ENCODE data around the gene AGPS. TPM values are rescaled to one million over a fixed set of nuclear protein-coding genes. Genes with fewer than 3 reads are reported as not detected.

AGPS gene
- total and polyA plus RNA-seq, 4 donors: 6.3 to 46.9 (median 18.3) TPM

DNA sequence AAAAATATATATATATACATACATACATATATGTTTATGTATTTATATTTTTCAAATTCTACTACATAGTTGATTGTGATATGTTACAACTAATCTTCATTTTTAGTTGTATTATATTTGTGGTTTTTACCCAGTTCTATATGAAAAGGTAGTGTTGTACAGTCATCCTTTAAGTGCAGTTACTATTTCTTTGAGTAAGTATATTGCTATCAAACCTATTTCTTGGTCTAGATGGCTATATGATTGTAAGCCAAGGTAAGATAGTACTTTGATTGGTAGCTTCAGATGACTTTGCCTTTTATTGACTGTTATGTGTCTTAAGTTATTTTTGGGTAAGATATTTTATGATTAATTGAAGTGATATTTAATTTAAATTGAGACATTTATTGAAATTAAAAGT, 89.6 kb downstream of the AGPS start:
- TF ChIP-seq FOXA2 (IDR thresholded peaks at IDR 0.05) (no peak), TAF1 (conservative IDR thresholded peaks at IDR 0.05) (no peak), YY1 (IDR thresholded peaks at IDR 0.05) (no peak), JUND (IDR thresholded peaks at IDR 0.05) (no peak), HNF4A (conservative IDR thresholded peaks at IDR 0.05) (no peak), NR2F2 (IDR thresholded peaks at IDR 0.05) (no peak), GABPA (IDR thresholded peaks at IDR 0.05 in 1 of 2, conservative IDR thresholded peaks at IDR 0.05 in 1 of 2) (no peak), RXRA (IDR thresholded peaks at IDR 0.05) (no peak), HNF4G (IDR thresholded peaks at IDR 0.05) (no peak), EGR1 (IDR thresholded peaks at IDR 0.05; ENCODE audit: low read depth in 2 of 2) (no peak), FOXA1 (IDR thresholded peaks at IDR 0.05) (no peak), SP1 (IDR thresholded peaks at IDR 0.05) (no peak)
- TF ChIP-seq, protein P1, sequence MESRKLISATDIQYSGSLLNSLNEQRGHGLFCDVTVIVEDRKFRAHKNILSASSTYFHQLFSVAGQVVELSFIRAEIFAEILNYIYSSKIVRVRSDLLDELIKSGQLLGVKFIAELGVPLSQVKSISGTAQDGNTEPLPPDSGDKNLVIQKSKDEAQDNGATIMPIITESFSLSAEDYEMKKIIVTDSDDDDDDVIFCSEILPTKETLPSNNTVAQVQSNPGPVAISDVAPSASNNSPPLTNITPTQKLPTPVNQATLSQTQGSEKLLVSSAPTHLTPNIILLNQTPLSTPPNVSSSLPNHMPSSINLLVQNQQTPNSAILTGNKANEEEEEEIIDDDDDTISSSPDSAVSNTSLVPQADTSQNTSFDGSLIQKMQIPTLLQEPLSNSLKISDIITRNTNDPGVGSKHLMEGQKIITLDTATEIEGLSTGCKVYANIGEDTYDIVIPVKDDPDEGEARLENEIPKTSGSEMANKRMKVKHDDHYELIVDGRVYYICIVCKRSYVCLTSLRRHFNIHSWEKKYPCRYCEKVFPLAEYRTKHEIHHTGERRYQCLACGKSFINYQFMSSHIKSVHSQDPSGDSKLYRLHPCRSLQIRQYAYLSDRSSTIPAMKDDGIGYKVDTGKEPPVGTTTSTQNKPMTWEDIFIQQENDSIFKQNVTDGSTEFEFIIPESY (IDR thresholded peaks at IDR 0.05): no peak
- TF ChIP-seq, protein P2, sequence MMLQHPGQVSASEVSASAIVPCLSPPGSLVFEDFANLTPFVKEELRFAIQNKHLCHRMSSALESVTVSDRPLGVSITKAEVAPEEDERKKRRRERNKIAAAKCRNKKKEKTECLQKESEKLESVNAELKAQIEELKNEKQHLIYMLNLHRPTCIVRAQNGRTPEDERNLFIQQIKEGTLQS (IDR thresholded peaks at IDR 0.05): no peak
- TF ChIP-seq, protein P3, sequence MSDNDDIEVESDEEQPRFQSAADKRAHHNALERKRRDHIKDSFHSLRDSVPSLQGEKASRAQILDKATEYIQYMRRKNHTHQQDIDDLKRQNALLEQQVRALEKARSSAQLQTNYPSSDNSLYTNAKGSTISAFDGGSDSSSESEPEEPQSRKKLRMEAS (IDR thresholded peaks at IDR 0.05): no peak
- TF ChIP-seq, protein P4, sequence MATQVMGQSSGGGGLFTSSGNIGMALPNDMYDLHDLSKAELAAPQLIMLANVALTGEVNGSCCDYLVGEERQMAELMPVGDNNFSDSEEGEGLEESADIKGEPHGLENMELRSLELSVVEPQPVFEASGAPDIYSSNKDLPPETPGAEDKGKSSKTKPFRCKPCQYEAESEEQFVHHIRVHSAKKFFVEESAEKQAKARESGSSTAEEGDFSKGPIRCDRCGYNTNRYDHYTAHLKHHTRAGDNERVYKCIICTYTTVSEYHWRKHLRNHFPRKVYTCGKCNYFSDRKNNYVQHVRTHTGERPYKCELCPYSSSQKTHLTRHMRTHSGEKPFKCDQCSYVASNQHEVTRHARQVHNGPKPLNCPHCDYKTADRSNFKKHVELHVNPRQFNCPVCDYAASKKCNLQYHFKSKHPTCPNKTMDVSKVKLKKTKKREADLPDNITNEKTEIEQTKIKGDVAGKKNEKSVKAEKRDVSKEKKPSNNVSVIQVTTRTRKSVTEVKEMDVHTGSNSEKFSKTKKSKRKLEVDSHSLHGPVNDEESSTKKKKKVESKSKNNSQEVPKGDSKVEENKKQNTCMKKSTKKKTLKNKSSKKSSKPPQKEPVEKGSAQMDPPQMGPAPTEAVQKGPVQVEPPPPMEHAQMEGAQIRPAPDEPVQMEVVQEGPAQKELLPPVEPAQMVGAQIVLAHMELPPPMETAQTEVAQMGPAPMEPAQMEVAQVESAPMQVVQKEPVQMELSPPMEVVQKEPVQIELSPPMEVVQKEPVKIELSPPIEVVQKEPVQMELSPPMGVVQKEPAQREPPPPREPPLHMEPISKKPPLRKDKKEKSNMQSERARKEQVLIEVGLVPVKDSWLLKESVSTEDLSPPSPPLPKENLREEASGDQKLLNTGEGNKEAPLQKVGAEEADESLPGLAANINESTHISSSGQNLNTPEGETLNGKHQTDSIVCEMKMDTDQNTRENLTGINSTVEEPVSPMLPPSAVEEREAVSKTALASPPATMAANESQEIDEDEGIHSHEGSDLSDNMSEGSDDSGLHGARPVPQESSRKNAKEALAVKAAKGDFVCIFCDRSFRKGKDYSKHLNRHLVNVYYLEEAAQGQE (IDR thresholded peaks at IDR 0.05): no peak
- TF ChIP-seq, protein P5, sequence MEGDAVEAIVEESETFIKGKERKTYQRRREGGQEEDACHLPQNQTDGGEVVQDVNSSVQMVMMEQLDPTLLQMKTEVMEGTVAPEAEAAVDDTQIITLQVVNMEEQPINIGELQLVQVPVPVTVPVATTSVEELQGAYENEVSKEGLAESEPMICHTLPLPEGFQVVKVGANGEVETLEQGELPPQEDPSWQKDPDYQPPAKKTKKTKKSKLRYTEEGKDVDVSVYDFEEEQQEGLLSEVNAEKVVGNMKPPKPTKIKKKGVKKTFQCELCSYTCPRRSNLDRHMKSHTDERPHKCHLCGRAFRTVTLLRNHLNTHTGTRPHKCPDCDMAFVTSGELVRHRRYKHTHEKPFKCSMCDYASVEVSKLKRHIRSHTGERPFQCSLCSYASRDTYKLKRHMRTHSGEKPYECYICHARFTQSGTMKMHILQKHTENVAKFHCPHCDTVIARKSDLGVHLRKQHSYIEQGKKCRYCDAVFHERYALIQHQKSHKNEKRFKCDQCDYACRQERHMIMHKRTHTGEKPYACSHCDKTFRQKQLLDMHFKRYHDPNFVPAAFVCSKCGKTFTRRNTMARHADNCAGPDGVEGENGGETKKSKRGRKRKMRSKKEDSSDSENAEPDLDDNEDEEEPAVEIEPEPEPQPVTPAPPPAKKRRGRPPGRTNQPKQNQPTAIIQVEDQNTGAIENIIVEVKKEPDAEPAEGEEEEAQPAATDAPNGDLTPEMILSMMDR (IDR thresholded peaks at IDR 0.05; ENCODE audit: low read depth, low read length, missing input control): no peak
- Histone ChIP-seq H3K9ac (ENCODE audit: low read depth in 1 of 2, low read length in 2 of 2) (no peak overlapping the region), H3K36me3 (ENCODE audit: control insufficient read depth in 4 of 4, insufficient read depth in 3 of 4, low read depth in 1 of 4, low read length in 3 of 4) (peaks cover 0 to 10% (median 5%) of the 10 kb centered on the region in 4 donors), H3K27me3 (ENCODE audit: control insufficient read depth in 4 of 4, insufficient read depth in 4 of 4, low read length in 3 of 4) (no peaks in the 10 kb centered on the region), H3K9me3 (ENCODE audit: control insufficient read depth in 4 of 4, low read length in 3 of 4) (no peaks in the 10 kb centered on the region), H3K27ac (ENCODE audit: low read depth in 1 of 2, low read length in 2 of 2) (no peak overlapping the region), H3K4me3 (ENCODE audit: low read depth in 1 of 3, low read length in 3 of 3) (no peak overlapping the region), H3K4me1 (ENCODE audit: control insufficient read depth in 4 of 4, insufficient read depth in 4 of 4, low read length in 3 of 4) (no peaks in the 10 kb centered on the region)
- DNase-seq (ENCODE audit: low spot score): no peak

DNA sequence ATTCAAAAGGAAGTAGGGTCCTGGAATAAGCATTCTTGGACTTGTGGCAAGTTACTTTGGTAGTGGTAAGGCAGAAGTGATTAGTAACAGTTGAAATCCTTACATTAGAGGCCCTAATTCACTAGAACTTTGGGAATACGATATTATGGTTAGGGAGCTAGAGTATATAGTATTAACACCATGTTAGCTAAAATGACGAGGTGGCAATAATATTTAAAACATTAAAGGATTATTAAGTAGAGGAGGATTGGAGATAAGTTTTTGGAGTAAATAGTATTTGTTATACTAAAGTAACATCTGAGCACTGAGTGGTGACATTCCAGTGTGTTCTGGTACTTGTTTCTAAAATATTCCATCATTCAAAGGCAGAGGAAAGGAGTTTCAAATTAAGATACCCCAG, 91.0 kb downstream of the AGPS start:
- Histone ChIP-seq H3K4me1 (ENCODE audit: control insufficient read depth in 4 of 4, insufficient read depth in 4 of 4, low read length in 3 of 4) (no peaks in the 10 kb centered on the region), H3K36me3 (ENCODE audit: control insufficient read depth in 4 of 4, insufficient read depth in 3 of 4, low read depth in 1 of 4, low read length in 3 of 4) (peaks cover 0 to 8% (median 4%) of the 10 kb centered on the region in 4 donors), H3K9ac (ENCODE audit: low read depth in 1 of 2, low read length in 2 of 2) (no peak overlapping the region), H3K27ac (ENCODE audit: low read depth in 1 of 2, low read length in 2 of 2) (no peak overlapping the region), H3K27me3 (ENCODE audit: control insufficient read depth in 4 of 4, insufficient read depth in 4 of 4, low read length in 3 of 4) (no peaks in the 10 kb centered on the region), H3K4me3 (ENCODE audit: low read depth in 1 of 3, low read length in 3 of 3) (no peak overlapping the region), H3K9me3 (ENCODE audit: control insufficient read depth in 4 of 4, low read length in 3 of 4) (no peaks in the 10 kb centered on the region)
- WGBS: 94% methylated on average over 2 of the region's 2 CpGs
- DNase-seq (ENCODE audit: low spot score): no peak
- TF ChIP-seq, protein P3 (IDR thresholded peaks at IDR 0.05): no peak
